AG09319 (cell line): ENCODE measurements around the gene KLF13.

Source experiments
- DNase-seq: peaks from one replicate; pipeline ENCODE4 v3.0.0-alpha.2; 2010; ENCODE audit warnings: low read depth; ENCODE audit errors: extremely low read depth
- CTCF ChIP-seq: IDR thresholded peaks from 2 replicates; pipeline ENCODE4 v1.5.1; 2011; ENCODE audit warnings: low read depth, mild to moderate bottlenecking, inconsistent platforms, low read length, moderate library complexity

The KLF13 gene

GRCh38 chr15:31389576-31389975 is 62.9 kb downstream of the KLF13 start:
- TF ChIP-seq CTCF: no peak

GRCh38 chr15:31390029-31390428 is 63.4 kb downstream of the KLF13 start:
- DNase-seq: no peak
- no peak for TF ChIP-seq CTCF

More at GRCh38 chr15:31389576-31389975, 62.9 kb downstream of the KLF13 start:
- no peak for DNase-seq

GRCh38 chr15:31390777-31391486 is 64.3 kb downstream of the KLF13 start:
- no peak for TF ChIP-seq CTCF
- no peak for DNase-seq

- DNase-seq: peak; percentile 59
- TF ChIP-seq CTCF: no peak
Measured at GRCh38 chr15:31391687-31392671, 65.3 kb downstream of the KLF13 start.

- DNase-seq: no peak
- TF ChIP-seq CTCF: no peak
Measured at GRCh38 chr15:31392761-31393401, 66.2 kb downstream of the KLF13 start.

- DNase-seq: no peak
- TF ChIP-seq CTCF: no peak
Measured at GRCh38 chr15:31393444-31394091, 66.9 kb downstream of the KLF13 start.
